Ovary (tissue), 9 donors: ENCODE results near the gene RFC2. TPM values are rescaled to one million over a fixed set of nuclear protein-coding genes. Genes with fewer than 3 reads are reported as not detected.
A peak's percentile ranks its signal among the peaks of the same experiment; 100 is the strongest.

Source experiments
- DNase-seq, 5 donors: peaks; one replicate each; pipeline ENCODE4 v3.0.0-alpha.2; 2019 to 2020
- H3K27ac ChIP-seq, 2 donors: fragments of 200-600 bp; one replicate each; pipeline versions ENCODE4 v1.5.1 to v1.8.0; 2019 to 2022
- H3K27me3 ChIP-seq: fragments of 200-600 bp; one replicate; pipeline ENCODE4 v1.8.0; 2022
- H3K36me3 ChIP-seq: fragments of 200-600 bp; sonication (generic); one replicate; pipeline ENCODE4 v1.5.1; 2019
- H3K4me1 ChIP-seq: one replicate; pipeline ENCODE4 v1.8.1; 2013; ENCODE audit warnings: mild to moderate bottlenecking, moderate library complexity; ENCODE audit not compliant: insufficient read depth
- H3K4me3 ChIP-seq: fragments of 200-600 bp; sonication (generic); one replicate; pipeline ENCODE4 v1.5.1; 2017
- H3K9me3 ChIP-seq, 2 donors: fragments of 200-600 bp in 1 of 2; sonication (generic) in 1 of 2; one replicate each; pipeline versions ENCODE4 v1.5.1 to v1.8.1; 2013 to 2019; ENCODE audit warnings: mild to moderate bottlenecking in 1 of 2, moderate library complexity in 1 of 2
- CTCF ChIP-seq, 3 donors: fragments of 450-650 bp in 2 of 3; fragments of 200-600 bp in 1 of 3; IDR thresholded peaks; one replicate each; pipeline versions ENCODE4 v1.5.1 to v1.8.0; 2016 to 2022; ENCODE audit warnings: antibody characterized with exemption in 3 of 3, mild to moderate bottlenecking in 1 of 3
- EP300 ChIP-seq: sonication (generic); formaldehyde crosslinking; IDR thresholded peaks from one replicate; pipeline ENCODE4 v1.6.1; 2017; ENCODE audit warnings: antibody characterized with exemption
- POLR2A ChIP-seq: fragments of 450-650 bp; IDR thresholded peaks from one replicate; pipeline ENCODE4 v1.6.1; 2017; ENCODE audit warnings: antibody characterized with exemption, mild to moderate bottlenecking, moderate library complexity
- WGBS, 3 donors: extraction: QIAGEN DNeasy Blood & Tissue Kit in 1 of 3; methylation state at CpG; one replicate each; pipeline versions ENCODE4 v1.1.5 to v1.1.7; 2013 to 2017; 5-methylcytosine and 5-hydroxymethylcytosine counted together
- intact Hi-C, 4 donors: fragments of 100-400 bp; cut with DNase I; formaldehyde crosslinking; loops; one replicate each; pipeline versions ENCODE4 v1.11.0 to v1.15.1; 2022 to 2023
- polyA plus RNA-seq, 2 donors: library from polyadenylated mRNA; stranded (reverse); fragments of 200-250 nt in 1 of 2; fragments of 350-450 nt in 1 of 2; fragmentation: Illumina TruSeq in 1 of 2; extraction: RNeasy Lipid Tissue Mini Kit (QIAGEN cat#74804) in 1 of 2; gene quantifications; one replicate each; pipeline ENCODE4 v1.2.3, GENCODE V29; 2013 to 2014
- total RNA-seq, 7 donors: library from RNA; depleted of rRNA in 2 of 7; stranded (reverse); fragments of >200 nt in 2 of 7; fragmentation: NEBNext Ultra II Directional in 3 of 7; extraction: Animal tissue kit (Norgen Biotek cat#: 25700) in 3 of 7; gene quantifications; one replicate each; pipeline versions ENCODE4 v1.1.0 to v1.2.4, GENCODE V29; 2016 to 2023
- donor health status: DM: no; HTN: no; CAD: no; lungs with moderate emphysema.
- donor health status: DM: no; HTN: no; CAD: no.
- donor health status: Bipolar disorder and iron deficiency.
- donor health status: DM: yes; HTN: yes; CAD: no.
- donor health status: DM: no; HTN: no; CAD: no.
- donor health status: DM: yes; HTN: yes; CAD: no.

Gene RFC2
- total and polyA plus RNA-seq, 9 donors: 6.4 to 23.7 (median 16.6) TPM

- Histone ChIP-seq H3K27ac (no peak overlapping the region), H3K9me3 (no peaks in the 10 kb centered on the region), H3K27me3 (no peaks in the 10 kb centered on the region), H3K36me3 (no peaks in the 10 kb centered on the region), H3K4me3 (no peak overlapping the region), H3K4me1 (peaks cover 28% of the 10 kb centered on the region)
- DNase-seq: peak in 1 of 5 donors; percentile 29
- intact Hi-C loops: no loop called here
- TF ChIP-seq POLR2A (no peak), CTCF (IDR thresholded peaks at IDR 0.05) (no peak), EP300 (no peak)
- WGBS, 3 donors: 42 to 58% (median 53%) methylated on average over 11 of the region's 11 CpGs
Observed at GRCh38 chr7:74187915-74188675, 66.1 kb downstream of the RFC2 start.

- no peak for DNase-seq
- intact Hi-C loops: no loop called here
- H3K4me3 ChIP-seq: no peak overlapping the region
- TF ChIP-seq POLR2A (no peak), CTCF (IDR thresholded peaks at IDR 0.05) (no peak), EP300 (no peak)
- peaks cover 37% of the 10 kb centered on the region for H3K4me1 ChIP-seq
- no peaks in the 10 kb centered on the region for H3K36me3 ChIP-seq
- peak overlapping the region in 1 of 2 donors; percentile 40 for H3K27ac ChIP-seq
- no peaks in the 10 kb centered on the region for H3K9me3 ChIP-seq
- H3K27me3 ChIP-seq: no peaks in the 10 kb centered on the region
- 2 to 4% (median 4%) methylated on average over 5 of the region's 5 CpGs for WGBS, 3 donors
Observed at GRCh38 chr7:74185636-74186035, 68.6 kb downstream of the RFC2 start.

GRCh38 chr7:74185016-74185415 lies 69.2 kb downstream of the RFC2 start:
- no peaks in the 10 kb centered on the region for H3K36me3 ChIP-seq
- no peaks in the 10 kb centered on the region for H3K27me3 ChIP-seq
- intact Hi-C loops: no loop called here
- no peak for TF ChIP-seq CTCF (IDR thresholded peaks at IDR 0.05)
- TF ChIP-seq EP300: no peak
- no peak for TF ChIP-seq POLR2A
- 61 to 77% (median 69%) methylated on average over 6 of the region's 6 CpGs for WGBS, 3 donors
- H3K9me3 ChIP-seq: no peaks in the 10 kb centered on the region
- peaks cover 39% of the 10 kb centered on the region for H3K4me1 ChIP-seq
- peak in 1 of 5 donors; percentile 17 for DNase-seq
- H3K4me3 ChIP-seq: no peak overlapping the region
- peak overlapping the region in 1 of 2 donors; percentile 24 for H3K27ac ChIP-seq

- no peak overlapping the region for H3K27ac ChIP-seq
- 64 to 67% (median 65%) methylated on average over 7 of the region's 7 CpGs for WGBS, 3 donors
- intact Hi-C loops: no loop called here
- peaks cover 40% of the 10 kb centered on the region for H3K4me1 ChIP-seq
- H3K27me3 ChIP-seq: no peaks in the 10 kb centered on the region
- TF ChIP-seq CTCF (IDR thresholded peaks at IDR 0.05) (no peak), POLR2A (no peak)
- no peak overlapping the region for H3K4me3 ChIP-seq
- H3K9me3 ChIP-seq: no peaks in the 10 kb centered on the region
- no peaks in the 10 kb centered on the region for H3K36me3 ChIP-seq
- DNase-seq: peak in 1 of 5 donors; percentile 10
Observed at GRCh38 chr7:74183653-74184450, 70.3 kb downstream of the RFC2 start.
